A673 (cell line): ENCODE results near the gene RSU1. TPM values are rescaled to one million over a fixed set of nuclear protein-coding genes. Genes with fewer than 3 reads are reported as not detected.

Experiments used
- BruUV-seq: library from RNA; stranded (reverse); fragments of 400-500 nt; replicated peaks from 2 replicates; lab custom pipeline; 2021; lab: Mats Ljungman, UMichigan
- CTCF ChIA-PET: fragments of 300-600 bp; sonication (Branson Sonifier 250); formaldehyde crosslinking; loops from one replicate; lab custom pipeline; 2022; ENCODE audit warnings: antibody characterized with exemption; lab: Charles Lee
- POLR2A ChIA-PET: fragments of 300-600 bp; sonication (Branson Sonifier 250); formaldehyde crosslinking; loops from one replicate; lab custom pipeline; 2022; ENCODE audit warnings: antibody characterized with exemption; ENCODE audit not compliant: low non-redundant PET; lab: Charles Lee
- DNase-seq: peaks from one replicate; pipeline ENCODE4 v3.0.0-alpha.2; 2015; ENCODE audit warnings: low spot score
- H3K27ac ChIP-seq: fragments of 200-600 bp; sonication (generic); 2 replicates; pipeline ENCODE4 v1.5.1; 2016; ENCODE audit warnings: mixed run types, low read depth, mild to moderate bottlenecking, mixed read lengths, antibody characterized with exemption, low read length; ENCODE audit not compliant: poor library complexity, severe bottlenecking
- H3K27me3 ChIP-seq: fragments of 200-600 bp; sonication (generic); replicated peaks from 2 replicates; pipeline ENCODE4 v1.6.1; 2017; ENCODE audit warnings: mixed run types, low read depth, mild to moderate bottlenecking, mixed read lengths, antibody characterized with exemption, low read length; ENCODE audit not compliant: insufficient read depth, poor library complexity
- H3K36me3 ChIP-seq: fragments of 200-600 bp; sonication (generic); 2 replicates; pipeline ENCODE4 v1.6.1; 2016; ENCODE audit warnings: mixed run types, mild to moderate bottlenecking, mixed read lengths, antibody characterized with exemption, low read length; ENCODE audit not compliant: insufficient read depth, poor library complexity, severe bottlenecking
- H3K4me1 ChIP-seq: fragments of 200-600 bp; sonication (generic); 2 replicates; pipeline ENCODE4 v1.6.1; 2017; ENCODE audit warnings: mixed run types, mild to moderate bottlenecking, mixed read lengths, antibody characterized with exemption, low read length; ENCODE audit not compliant: insufficient read depth, poor library complexity, severe bottlenecking
- H3K4me3 ChIP-seq: fragments of 200-600 bp; sonication (generic); 2 replicates; pipeline ENCODE4 v1.5.1; 2016; ENCODE audit warnings: low read depth, mixed run types, mild to moderate bottlenecking, mixed read lengths, low read length; ENCODE audit not compliant: poor library complexity, severe bottlenecking
- H3K9me3 ChIP-seq: fragments of 200-600 bp; sonication (generic); 2 replicates; pipeline ENCODE4 v1.6.1; 2016; ENCODE audit warnings: mixed run types, low read depth, mild to moderate bottlenecking, mixed read lengths, antibody characterized with exemption, low read length; ENCODE audit not compliant: poor library complexity, severe bottlenecking
- EZH2 ChIP-seq: fragments of 200-600 bp; sonication (generic); IDR thresholded peaks from 2 replicates; pipeline ENCODE4 v1.6.1; 2017; ENCODE audit warnings: borderline replicate concordance, low read depth, mild to moderate bottlenecking, mixed read lengths, antibody characterized with exemption, low read length; ENCODE audit not compliant: poor library complexity, severe bottlenecking
- intact Hi-C: fragments of 100-400 bp; cut with micrococcal nuclease; formaldehyde crosslinking; loops from one replicate; pipeline ENCODE4 v1.10.0; 2022; ENCODE audit not compliant: unreplicated experiment
- total RNA-seq: library from RNA; stranded (reverse); gene quantifications from 2 replicates; pipeline ENCODE4 v1.2.3, GENCODE V29; 2021
- TF ChIP-seq, protein P1 (sequence below): fragments of 300-800, 200-600 bp; sonication (generic); conservative IDR thresholded peaks from 2 replicates; pipeline ENCODE4 v1.5.1; 2017; ENCODE audit warnings: low read depth, mild to moderate bottlenecking, antibody characterized with exemption, low read length, moderate library complexity, mixed read lengths

The RSU1 gene
- total RNA-seq, 1 experiment from 2014 or later, result 64.0 TPM

DNA sequence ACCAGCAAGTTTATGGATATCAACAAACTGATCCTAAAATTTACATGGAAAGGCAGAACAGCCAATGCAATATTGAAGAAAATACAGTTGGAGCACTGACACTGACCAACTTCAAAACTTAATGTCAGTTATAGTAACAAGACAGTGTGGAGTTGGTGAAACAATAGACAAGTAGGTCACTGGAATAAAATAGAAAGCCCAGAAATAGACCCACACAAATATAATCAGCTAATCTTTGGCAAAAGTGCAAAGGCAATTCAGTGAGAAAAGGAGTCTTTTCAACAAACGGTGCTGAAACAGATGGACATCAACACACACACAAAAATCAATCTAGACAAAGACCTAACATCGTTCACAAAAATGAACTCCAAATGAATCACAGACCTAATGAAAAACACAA, 13.8 kb downstream of the RSU1 start:
- Histone ChIP-seq H3K27me3 (no peaks in the 10 kb centered on the region), H3K4me3 (no peak overlapping the region), H3K4me1 (no peaks in the 10 kb centered on the region), H3K27ac (no peak overlapping the region), H3K36me3 (no peaks in the 10 kb centered on the region), H3K9me3 (no peaks in the 10 kb centered on the region)
- intact Hi-C loops, result loop anchor here (10.0 kb wide), 1 partner anchor 919 kb away; no protein-coding TSS in a partner anchor
- TF ChIP-seq, protein P1, sequence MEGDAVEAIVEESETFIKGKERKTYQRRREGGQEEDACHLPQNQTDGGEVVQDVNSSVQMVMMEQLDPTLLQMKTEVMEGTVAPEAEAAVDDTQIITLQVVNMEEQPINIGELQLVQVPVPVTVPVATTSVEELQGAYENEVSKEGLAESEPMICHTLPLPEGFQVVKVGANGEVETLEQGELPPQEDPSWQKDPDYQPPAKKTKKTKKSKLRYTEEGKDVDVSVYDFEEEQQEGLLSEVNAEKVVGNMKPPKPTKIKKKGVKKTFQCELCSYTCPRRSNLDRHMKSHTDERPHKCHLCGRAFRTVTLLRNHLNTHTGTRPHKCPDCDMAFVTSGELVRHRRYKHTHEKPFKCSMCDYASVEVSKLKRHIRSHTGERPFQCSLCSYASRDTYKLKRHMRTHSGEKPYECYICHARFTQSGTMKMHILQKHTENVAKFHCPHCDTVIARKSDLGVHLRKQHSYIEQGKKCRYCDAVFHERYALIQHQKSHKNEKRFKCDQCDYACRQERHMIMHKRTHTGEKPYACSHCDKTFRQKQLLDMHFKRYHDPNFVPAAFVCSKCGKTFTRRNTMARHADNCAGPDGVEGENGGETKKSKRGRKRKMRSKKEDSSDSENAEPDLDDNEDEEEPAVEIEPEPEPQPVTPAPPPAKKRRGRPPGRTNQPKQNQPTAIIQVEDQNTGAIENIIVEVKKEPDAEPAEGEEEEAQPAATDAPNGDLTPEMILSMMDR, result no peak
- TF ChIP-seq EZH2, result no peak
- no TSS peak for BruUV-seq
- ChIA-PET POLR2A (no interaction called here), CTCF (no interaction called here)
- no peak for DNase-seq

GRCh38 chr10:16799621-16800020, 17.6 kb downstream of the RSU1 start:
- no peaks in the 10 kb centered on the region for H3K36me3 ChIP-seq
- CTCF ChIA-PET, result no interaction called here
- H3K27me3 ChIP-seq, result no peaks in the 10 kb centered on the region
- no peaks in the 10 kb centered on the region for H3K4me1 ChIP-seq
- TF ChIP-seq, protein P1, result no peak
- no peak for TF ChIP-seq EZH2
- no peak for DNase-seq
- POLR2A ChIA-PET, result interaction anchor here (0.7 kb wide), 1 partner anchor 9 kb away, joined by 5 read pairs; no protein-coding TSS in a partner anchor
- intact Hi-C loops, result loop anchor here (10.0 kb wide), 1 partner anchor 915 kb away; no protein-coding TSS in a partner anchor
- no peak overlapping the region for H3K4me3 ChIP-seq
- no peaks in the 10 kb centered on the region for H3K9me3 ChIP-seq
- no peak overlapping the region for H3K27ac ChIP-seq
- BruUV-seq, result no TSS peak

DNA sequence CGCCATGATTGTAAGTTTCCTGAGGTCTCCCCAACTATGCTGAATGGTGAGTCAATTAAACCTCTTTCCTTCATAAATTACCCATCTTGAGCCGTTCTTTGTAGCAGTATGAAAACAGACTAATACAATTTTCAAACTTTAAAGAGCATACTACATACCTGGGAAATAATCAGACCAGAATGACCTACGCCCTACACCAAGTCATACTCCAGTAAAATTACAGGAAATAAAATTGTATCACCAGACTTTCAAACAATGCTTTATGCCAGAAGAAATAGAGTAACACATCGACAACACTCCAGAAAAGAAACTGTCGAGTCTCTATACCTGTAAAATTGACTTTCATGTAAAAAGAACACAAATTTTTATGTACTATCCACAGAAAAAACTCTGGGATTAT, 18.7 kb downstream of the RSU1 start:
- no peak for DNase-seq
- no peaks in the 10 kb centered on the region for H3K27me3 ChIP-seq
- ChIA-PET POLR2A (no interaction called here), CTCF (no interaction called here)
- no peak for TF ChIP-seq EZH2
- TF ChIP-seq, protein P1, result no peak
- H3K36me3 ChIP-seq, result no peaks in the 10 kb centered on the region
- BruUV-seq, result no TSS peak
- intact Hi-C loops, result no loop called here
- no peak overlapping the region for H3K4me3 ChIP-seq
- no peaks in the 10 kb centered on the region for H3K4me1 ChIP-seq
- no peaks in the 10 kb centered on the region for H3K9me3 ChIP-seq
- no peak overlapping the region for H3K27ac ChIP-seq
